Measurements from ENCODE around the gene TLDC2. TPM values are rescaled to one million over a fixed set of nuclear protein-coding genes. Genes with fewer than 3 reads are reported as not detected.

The TLDC2 gene
- total RNA-seq, 1 donor: not detected

- Histone ChIP-seq H3K9me3 (ENCODE audit: low read depth, low read length) (no peaks in the 10 kb centered on the region), H3K27ac (ENCODE audit: low read depth, low read length) (peak overlapping the region; percentile 27), H3K27me3 (ENCODE audit: insufficient read depth, low read length) (no peaks in the 10 kb centered on the region), H3K79me2 (ENCODE audit: insufficient read depth, low read length) (peaks cover 98% of the 10 kb centered on the region), H3K36me3 (ENCODE audit: insufficient read depth, low read length) (peaks cover 20% of the 10 kb centered on the region), H3K4me2 (ENCODE audit: insufficient read depth, low read length) (peak overlapping the region; percentile 22), H4K20me1 (ENCODE audit: insufficient read depth, low read length) (peaks cover 61% of the 10 kb centered on the region), H3K4me1 (ENCODE audit: insufficient read depth, low read length) (peaks cover 73% of the 10 kb centered on the region), H2AFZ (ENCODE audit: low read length) (no peak overlapping the region), H3K4me3 (ENCODE audit: insufficient read depth, low read length) (no peak overlapping the region)
- peak; percentile 77 for DNase-seq (ENCODE audit: insufficient read length, low spot score, missing footprints)
- no peak for TF ChIP-seq CTCF (IDR thresholded peaks at IDR 0.05; ENCODE audit: extremely low read depth, low read depth, low read length)
Observed at GRCh38 chr20:36856691-36857635, 19.0 kb upstream of the TLDC2 start.

GRCh38 chr20:36859282-36859555 lies 16.7 kb upstream of the TLDC2 start:
- Histone ChIP-seq H3K27ac (ENCODE audit: low read depth, low read length) (no peak overlapping the region), H2AFZ (ENCODE audit: low read length) (no peak overlapping the region), H3K4me3 (ENCODE audit: insufficient read depth, low read length) (no peak overlapping the region), H3K79me2 (ENCODE audit: insufficient read depth, low read length) (peaks cover 88% of the 10 kb centered on the region), H3K4me2 (ENCODE audit: insufficient read depth, low read length) (no peak overlapping the region), H3K9me3 (ENCODE audit: low read depth, low read length) (no peaks in the 10 kb centered on the region), H4K20me1 (ENCODE audit: insufficient read depth, low read length) (peaks cover 67% of the 10 kb centered on the region), H3K4me1 (ENCODE audit: insufficient read depth, low read length) (peaks cover 67% of the 10 kb centered on the region), H3K36me3 (ENCODE audit: insufficient read depth, low read length) (peaks cover 11% of the 10 kb centered on the region), H3K27me3 (ENCODE audit: insufficient read depth, low read length) (no peaks in the 10 kb centered on the region)
- no peak for TF ChIP-seq CTCF (IDR thresholded peaks at IDR 0.05; ENCODE audit: extremely low read depth, low read depth, low read length)
- DNase-seq (ENCODE audit: insufficient read length, low spot score, missing footprints): no peak

- TF ChIP-seq CTCF (IDR thresholded peaks at IDR 0.05; ENCODE audit: extremely low read depth, low read depth, low read length): no peak
- H2AFZ ChIP-seq (ENCODE audit: low read length): no peak overlapping the region
- peak overlapping the region; percentile 91 for H3K4me2 ChIP-seq (ENCODE audit: insufficient read depth, low read length)
- no peaks in the 10 kb centered on the region for H3K27me3 ChIP-seq (ENCODE audit: insufficient read depth, low read length)
- peaks cover 11% of the 10 kb centered on the region for H3K36me3 ChIP-seq (ENCODE audit: insufficient read depth, low read length)
- H4K20me1 ChIP-seq (ENCODE audit: insufficient read depth, low read length): peaks cover 65% of the 10 kb centered on the region
- H3K79me2 ChIP-seq (ENCODE audit: insufficient read depth, low read length): peaks cover 82% of the 10 kb centered on the region
- peak overlapping the region; percentile 85 for H3K27ac ChIP-seq (ENCODE audit: low read depth, low read length)
- H3K4me1 ChIP-seq (ENCODE audit: insufficient read depth, low read length): peaks cover 67% of the 10 kb centered on the region
- peak; percentile 77 for DNase-seq (ENCODE audit: insufficient read length, low spot score, missing footprints)
- no peaks in the 10 kb centered on the region for H3K9me3 ChIP-seq (ENCODE audit: low read depth, low read length)
- H3K4me3 ChIP-seq (ENCODE audit: insufficient read depth, low read length): no peak overlapping the region
Observed at GRCh38 chr20:36859700-36860330, 16.1 kb upstream of the TLDC2 start.

GRCh38 chr20:36860339-36860738 lies 15.6 kb upstream of the TLDC2 start:
- no peaks in the 10 kb centered on the region for H3K9me3 ChIP-seq (ENCODE audit: low read depth, low read length)
- H4K20me1 ChIP-seq (ENCODE audit: insufficient read depth, low read length): peaks cover 60% of the 10 kb centered on the region
- H3K4me3 ChIP-seq (ENCODE audit: insufficient read depth, low read length): no peak overlapping the region
- peak overlapping the region; percentile 91 for H3K4me2 ChIP-seq (ENCODE audit: insufficient read depth, low read length)
- DNase-seq (ENCODE audit: insufficient read length, low spot score, missing footprints): peak; percentile 72
- H3K27me3 ChIP-seq (ENCODE audit: insufficient read depth, low read length): no peaks in the 10 kb centered on the region
- H3K4me1 ChIP-seq (ENCODE audit: insufficient read depth, low read length): peaks cover 64% of the 10 kb centered on the region
- H3K36me3 ChIP-seq (ENCODE audit: insufficient read depth, low read length): peaks cover 11% of the 10 kb centered on the region
- peak overlapping the region; percentile 85 for H3K27ac ChIP-seq (ENCODE audit: low read depth, low read length)
- no peak for TF ChIP-seq CTCF (IDR thresholded peaks at IDR 0.05; ENCODE audit: extremely low read depth, low read depth, low read length)
- peaks cover 77% of the 10 kb centered on the region for H3K79me2 ChIP-seq (ENCODE audit: insufficient read depth, low read length)
- no peak overlapping the region for H2AFZ ChIP-seq (ENCODE audit: low read length)

Data from osteoblast (primary cell).